Activated CD4-positive, alpha-beta memory T cell treated with anti-CD3 and anti-CD28 coated beads for 36 hours (primary cell): ENCODE results near the gene NRF1. TPM values are rescaled to one million over a fixed set of nuclear protein-coding genes. Genes with fewer than 3 reads are reported as not detected.
"Not testable (repeated sequence)": the region's sequence is repeated elsewhere in the genome, so short reads cannot be mapped to it uniquely, and the experiment has no call there.

Experiments used
- CTCF ChIA-PET: fragments of 350-600 bp; sonication (Branson Sonifier 250); formaldehyde crosslinking; loops from one replicate; lab custom pipeline; 2021; ENCODE audit warnings: antibody characterized with exemption, inconsistent platforms; lab: Charles Lee
- POLR2A ChIA-PET: fragments of 350-600 bp; sonication (Branson Sonifier 250); formaldehyde crosslinking; loops from one replicate; lab custom pipeline; 2021; ENCODE audit warnings: antibody characterized with exemption; lab: Charles Lee
- DNase-seq: peaks from one replicate; pipeline ENCODE4 v3.0.0-alpha.2; 2020
- H3K27ac Mint-ChIP-seq: one replicate; pipeline ENCODE4 v1.8.0; 2021; ENCODE audit warnings: mixed read lengths
- H3K27me3 Mint-ChIP-seq: one replicate; pipeline ENCODE4 v1.8.0; 2021; ENCODE audit warnings: mixed read lengths
- H3K36me3 Mint-ChIP-seq: one replicate; pipeline ENCODE4 v1.8.0; 2021; ENCODE audit warnings: mixed read lengths
- H3K4me1 Mint-ChIP-seq: one replicate; pipeline ENCODE4 v1.8.0; 2021; ENCODE audit warnings: low read depth, mixed read lengths
- H3K4me3 Mint-ChIP-seq: one replicate; pipeline ENCODE4 v1.8.0; 2021; ENCODE audit warnings: mild to moderate bottlenecking, mixed read lengths
- H3K9me3 Mint-ChIP-seq: one replicate; pipeline ENCODE4 v1.8.0; 2021; ENCODE audit warnings: mixed read lengths
- intact Hi-C: fragments of 100-400 bp; cut with micrococcal nuclease; formaldehyde crosslinking; loops from one replicate; pipeline ENCODE4 v1.15.1; 2023
- total RNA-seq, 2 experiments: library from RNA; stranded (reverse); gene quantifications; one replicate each; pipeline ENCODE4 v1.2.3, GENCODE V29; 2021

The NRF1 gene
- total RNA-seq, 2 experiments from 2014 or later, result 19.9 to 20.4 TPM

GRCh38 chr7:129630341-129630740 is 18.8 kb downstream of the NRF1 start:
- H3K36me3 Mint-ChIP-seq, result no peaks in the 10 kb centered on the region
- H3K4me3 Mint-ChIP-seq, result no peak overlapping the region
- no peaks in the 10 kb centered on the region for H3K27me3 Mint-ChIP-seq
- POLR2A ChIA-PET, result interaction anchor here (0.6 kb wide), 1 partner anchor 131 kb away, joined by 3 read pairs; no protein-coding TSS in a partner anchor
- H3K4me1 Mint-ChIP-seq, result peaks cover 28% of the 10 kb centered on the region
- no peak overlapping the region for H3K27ac Mint-ChIP-seq
- intact Hi-C loops, result loop anchor here (10.0 kb wide), 2 partner anchors 226 to 286 kb away; no protein-coding TSS in a partner anchor
- no peak for DNase-seq
- CTCF ChIA-PET, result interaction anchor here (0.8 kb wide), 1 partner anchor 253 kb away, joined by 3 read pairs; no protein-coding TSS in a partner anchor
- no peaks in the 10 kb centered on the region for H3K9me3 Mint-ChIP-seq

GRCh38 chr7:129634361-129635034 is 23.0 kb downstream of the NRF1 start:
- POLR2A ChIA-PET, result no interaction called here
- Mint-ChIP-seq H3K4me3 (no peak overlapping the region), H3K36me3 (no peaks in the 10 kb centered on the region), H3K27ac (no peak overlapping the region), H3K27me3 (no peaks in the 10 kb centered on the region), H3K4me1 (peaks cover 39% of the 10 kb centered on the region), H3K9me3 (no peaks in the 10 kb centered on the region)
- intact Hi-C loops, result loop anchor here (1.0 to 10.0 kb wide), 4 partner anchors 22 to 290 kb away; partner anchors contain the start of gene SMKR1
- DNase-seq, result no peak
- CTCF ChIA-PET, result interaction anchor here (0.6 to 5.4 kb wide), 20 partner anchors 9 to 416 kb away, joined by 3 to 37 read pairs (median 4); no protein-coding TSS in a partner anchor

DNA sequence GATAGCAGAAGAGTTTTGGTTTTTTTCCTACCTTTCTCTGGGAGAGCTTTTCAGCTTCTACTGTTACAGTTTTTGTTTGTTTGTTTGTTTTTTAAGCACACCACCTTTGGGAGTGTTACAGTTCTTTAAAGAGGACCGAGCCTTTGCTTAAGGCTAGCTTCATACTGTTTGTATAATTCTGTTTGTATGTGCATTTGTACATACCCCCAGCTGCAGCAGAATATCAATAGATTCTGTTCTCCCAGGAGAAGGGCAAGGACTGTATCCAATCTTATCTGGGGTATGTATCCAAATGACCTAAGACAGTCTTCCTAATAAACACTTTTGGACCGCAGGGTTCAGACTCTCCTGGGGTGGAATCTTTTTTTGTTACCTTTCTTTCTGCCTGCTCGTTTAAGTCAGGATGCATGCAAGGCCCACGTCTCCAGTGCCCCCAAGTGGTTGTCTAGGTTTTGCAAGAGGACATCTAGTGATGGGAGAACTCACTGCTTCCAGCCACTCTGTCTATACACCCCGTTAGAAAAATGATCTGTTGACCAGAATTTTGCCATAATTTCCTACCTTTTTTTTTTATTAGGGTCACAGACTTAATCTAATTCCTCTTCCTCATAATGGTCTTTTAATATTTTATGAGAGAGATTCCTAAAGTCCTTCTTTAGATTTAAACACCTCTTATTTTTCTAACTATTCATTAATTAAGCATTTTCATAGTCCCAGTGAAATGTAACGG is 23.9 kb downstream of the NRF1 start:
- Mint-ChIP-seq H3K27ac (peak overlapping the region; percentile 16), H3K27me3 (no peaks in the 10 kb centered on the region), H3K4me1 (peaks cover 36% of the 10 kb centered on the region), H3K4me3 (no peak overlapping the region), H3K9me3 (no peaks in the 10 kb centered on the region), H3K36me3 (no peaks in the 10 kb centered on the region)
- POLR2A ChIA-PET, result no interaction called here
- CTCF ChIA-PET, result interaction anchor here (0.6 to 5.4 kb wide), 20 partner anchors 8 to 417 kb away, joined by 3 to 37 read pairs (median 4); no protein-coding TSS in a partner anchor
- intact Hi-C loops, result loop anchor here (1.0 to 10.0 kb wide), 4 partner anchors 23 to 291 kb away; partner anchors contain the start of gene SMKR1
- peak; percentile 81 for DNase-seq

DNA sequence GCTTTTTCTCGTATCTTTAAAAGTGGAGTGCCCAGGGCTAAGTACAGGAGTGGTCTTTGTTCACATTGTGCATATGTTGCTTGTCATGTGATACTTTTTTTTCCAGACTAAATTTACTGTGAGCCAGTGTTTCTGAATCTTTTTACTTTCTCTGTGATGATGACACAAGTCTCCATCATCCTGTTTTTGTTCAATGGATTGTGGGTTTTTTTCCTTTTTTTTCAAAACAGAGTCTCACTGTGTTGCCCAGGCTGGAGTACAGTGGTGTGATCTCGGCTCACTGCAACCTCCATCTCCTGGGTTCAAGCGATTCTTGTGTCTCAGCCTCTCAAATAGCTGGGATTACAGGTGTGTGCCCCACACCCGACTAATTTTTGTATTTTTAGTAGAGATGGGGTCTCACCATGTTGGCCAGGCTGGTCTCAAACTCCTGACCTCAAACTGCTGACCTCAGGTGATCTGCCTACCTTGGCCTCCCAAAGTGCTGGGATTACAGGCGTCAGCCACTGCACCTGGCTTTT is 24.6 kb downstream of the NRF1 start:
- POLR2A ChIA-PET, H3K27me3 Mint-ChIP-seq, H3K27ac Mint-ChIP-seq, H3K36me3 Mint-ChIP-seq, H3K9me3 Mint-ChIP-seq, H3K4me3 Mint-ChIP-seq, DNase-seq: not testable (repeated sequence)
- CTCF ChIA-PET, result interaction anchor here (1.0 to 5.4 kb wide), 5 partner anchors 10 to 294 kb away, joined by 3 to 37 read pairs (median 4); no protein-coding TSS in a partner anchor
- H3K4me1 Mint-ChIP-seq, result peaks cover 36% of the 10 kb centered on the region
- intact Hi-C loops, result loop anchor here (5.0 to 10.0 kb wide), 3 partner anchors 134 to 291 kb away; partner anchors contain the start of gene SMKR1

GRCh38 chr7:129636641-129637040 is 25.1 kb downstream of the NRF1 start:
- intact Hi-C loops, result loop anchor here (5.0 to 10.0 kb wide), 3 partner anchors 134 to 292 kb away; partner anchors contain the start of gene SMKR1
- H3K4me3 Mint-ChIP-seq, result no peak overlapping the region
- ChIA-PET POLR2A (no interaction called here), CTCF (interaction anchor here (1.0 to 5.4 kb wide), 6 partner anchors 24 to 294 kb away, joined by 3 to 37 read pairs (median 4); no protein-coding TSS in a partner anchor)
- no peak for DNase-seq
- H3K27me3 Mint-ChIP-seq, result no peaks in the 10 kb centered on the region
- H3K27ac Mint-ChIP-seq, result no peak overlapping the region
- H3K9me3 Mint-ChIP-seq, result no peaks in the 10 kb centered on the region
- peaks cover 36% of the 10 kb centered on the region for H3K4me1 Mint-ChIP-seq
- H3K36me3 Mint-ChIP-seq, result no peaks in the 10 kb centered on the region

- no peaks in the 10 kb centered on the region for H3K36me3 Mint-ChIP-seq
- H3K9me3 Mint-ChIP-seq, result no peaks in the 10 kb centered on the region
- ChIA-PET CTCF (interaction anchor here (0.6 to 1.5 kb wide), 4 partner anchors 24 to 421 kb away, joined by 3 to 6 read pairs (median 3); no protein-coding TSS in a partner anchor), POLR2A (no interaction called here)
- intact Hi-C loops, result no loop called here
- DNase-seq, result no peak
- no peak overlapping the region for H3K4me3 Mint-ChIP-seq
- H3K27ac Mint-ChIP-seq, result no peak overlapping the region
- H3K4me1 Mint-ChIP-seq, result peaks cover 29% of the 10 kb centered on the region
- H3K27me3 Mint-ChIP-seq, result no peaks in the 10 kb centered on the region
These were observed 28.9 kb downstream of the NRF1 start for GRCh38 chr7:129640400-129640799.

DNA sequence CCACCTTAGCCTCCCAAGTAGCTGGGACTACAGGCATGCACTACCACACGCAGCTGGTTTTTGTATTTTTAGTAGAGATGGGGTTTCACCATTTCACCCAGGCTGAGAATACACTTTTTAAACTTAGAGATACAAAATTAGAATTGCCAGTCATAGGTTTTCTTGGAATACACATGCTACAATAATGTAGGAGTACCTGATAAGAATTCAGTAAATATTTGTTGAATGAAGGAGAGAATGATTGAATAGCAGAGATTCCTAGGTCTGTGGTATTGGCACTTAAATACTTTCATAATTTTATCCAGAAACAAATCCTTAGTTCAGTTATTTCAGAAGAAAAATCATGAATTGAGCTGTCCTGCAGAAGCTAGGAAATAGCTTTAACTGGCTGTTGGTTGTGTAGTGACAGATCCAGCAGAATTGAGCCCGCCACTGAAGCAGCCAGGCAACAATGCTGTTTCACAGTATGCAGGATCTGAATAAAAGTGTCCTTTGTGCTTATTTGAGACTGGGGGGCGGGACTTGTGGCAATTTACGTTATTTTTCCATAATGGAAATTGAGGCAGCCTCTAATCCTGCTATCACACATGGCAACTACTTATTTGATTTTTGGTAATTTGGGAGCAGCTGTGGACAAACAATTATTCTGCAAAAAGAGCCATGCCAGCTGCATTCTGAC is 31.5 kb downstream of the NRF1 start:
- Mint-ChIP-seq H3K9me3 (no peaks in the 10 kb centered on the region), H3K4me1 (peaks cover 13% of the 10 kb centered on the region), H3K4me3 (no peak overlapping the region), H3K27me3 (no peaks in the 10 kb centered on the region), H3K27ac (no peak overlapping the region), H3K36me3 (no peaks in the 10 kb centered on the region)
- intact Hi-C loops, result no loop called here
- CTCF ChIA-PET, result interaction anchor here (0.6 to 2.8 kb wide), 12 partner anchors 8 to 425 kb away, joined by 3 to 15 read pairs (median 4); partner anchors contain the start of gene NRF1
- DNase-seq, result no peak
- POLR2A ChIA-PET, result no interaction called here

- no peak overlapping the region for H3K4me3 Mint-ChIP-seq
- no peak overlapping the region for H3K27ac Mint-ChIP-seq
- POLR2A ChIA-PET, result no interaction called here
- H3K36me3 Mint-ChIP-seq, result no peaks in the 10 kb centered on the region
- CTCF ChIA-PET, result interaction anchor here (0.5 to 2.8 kb wide), 15 partner anchors 9 to 426 kb away, joined by 3 to 15 read pairs (median 4); partner anchors contain the start of gene NRF1
- no peak for DNase-seq
- intact Hi-C loops, result no loop called here
- H3K27me3 Mint-ChIP-seq, result no peaks in the 10 kb centered on the region
- peaks cover 12% of the 10 kb centered on the region for H3K4me1 Mint-ChIP-seq
- H3K9me3 Mint-ChIP-seq, result no peaks in the 10 kb centered on the region
These were observed 32.1 kb downstream of the NRF1 start for GRCh38 chr7:129643550-129644170.

- no peak overlapping the region for H3K4me3 Mint-ChIP-seq
- no peaks in the 10 kb centered on the region for H3K27me3 Mint-ChIP-seq
- no peak for DNase-seq
- POLR2A ChIA-PET, result no interaction called here
- no peak overlapping the region for H3K27ac Mint-ChIP-seq
- CTCF ChIA-PET, result interaction anchor here (0.5 to 2.8 kb wide), 10 partner anchors 37 to 427 kb away, joined by 3 to 15 read pairs (median 5); no protein-coding TSS in a partner anchor
- H3K36me3 Mint-ChIP-seq, result no peaks in the 10 kb centered on the region
- peaks cover 17% of the 10 kb centered on the region for H3K4me1 Mint-ChIP-seq
- intact Hi-C loops, result no loop called here
- no peaks in the 10 kb centered on the region for H3K9me3 Mint-ChIP-seq
These were observed 33.2 kb downstream of the NRF1 start for GRCh38 chr7:129644634-129645230.

DNA sequence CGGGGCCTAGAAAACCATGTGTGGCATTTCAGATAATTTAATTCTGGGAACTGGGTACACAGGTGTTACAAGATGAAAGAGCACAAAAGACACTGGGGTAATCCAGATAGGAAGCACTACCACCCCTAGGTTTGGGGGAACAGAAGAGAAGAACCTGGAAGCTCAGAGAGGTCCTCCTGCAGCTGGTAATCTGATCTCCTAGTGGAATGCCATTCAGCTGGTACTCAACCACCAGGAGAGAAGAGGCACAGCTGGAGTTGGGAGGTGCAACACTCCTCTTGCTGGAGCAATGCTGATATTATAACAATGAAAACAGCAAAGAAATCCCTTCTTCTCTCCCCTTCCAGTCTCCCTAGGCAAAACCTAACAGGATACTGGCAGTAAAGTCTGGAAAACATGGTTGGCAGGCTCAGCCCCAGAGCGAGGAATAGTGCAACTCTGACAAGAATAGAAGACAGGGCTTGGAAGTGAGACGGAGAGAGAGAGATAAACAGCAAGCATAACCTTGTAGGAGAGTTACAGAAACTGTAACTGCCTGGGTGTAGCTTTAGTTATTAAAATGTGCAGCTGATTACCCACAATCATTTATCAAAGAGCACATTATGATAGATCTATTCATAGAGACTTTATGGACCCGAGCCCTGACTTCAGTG is 35.0 kb downstream of the NRF1 start:
- Mint-ChIP-seq H3K9me3 (no peaks in the 10 kb centered on the region), H3K4me3 (no peak overlapping the region), H3K4me1 (peaks cover 23% of the 10 kb centered on the region), H3K27ac (no peak overlapping the region), H3K27me3 (no peaks in the 10 kb centered on the region), H3K36me3 (no peaks in the 10 kb centered on the region)
- ChIA-PET POLR2A (interaction anchor here (0.6 kb wide), 1 partner anchor 13 kb away, joined by 3 read pairs; no protein-coding TSS in a partner anchor), CTCF (interaction anchor here (0.7 to 1.9 kb wide), 4 partner anchors 11 to 303 kb away, joined by 3 to 4 read pairs (median 4); no protein-coding TSS in a partner anchor)
- no peak for DNase-seq
- intact Hi-C loops, result no loop called here
